HG03442 (cell line): ENCODE results near the gene SYPL1.

Experiments used
- ATAC-seq: cut with Tn5 transposase; IDR thresholded peaks from one replicate; pipeline ENCODE4 v1.9.1; 2021; ENCODE audit warnings: mild to moderate bottlenecking, moderate library complexity; ENCODE audit not compliant: unreplicated experiment

The SYPL1 gene

GRCh38 chr7:106068986-106069385 is 43.1 kb downstream of the SYPL1 start:
- ATAC-seq: no peak

GRCh38 chr7:106068538-106068961 is 43.6 kb downstream of the SYPL1 start:
- ATAC-seq: no peak

- ATAC-seq: no peak
Observed at GRCh38 chr7:106067678-106068077, 44.4 kb downstream of the SYPL1 start.

GRCh38 chr7:106065575-106066500 is 46.3 kb downstream of the SYPL1 start:
- no peak for ATAC-seq

GRCh38 chr7:106064771-106065574 is 47.1 kb downstream of the SYPL1 start:
- no peak for ATAC-seq

GRCh38 chr7:106064316-106064715 is 47.8 kb downstream of the SYPL1 start:
- ATAC-seq: no peak

- no peak for ATAC-seq
Observed at GRCh38 chr7:106063692-106064091, 48.4 kb downstream of the SYPL1 start.

- ATAC-seq: no peak
Observed at GRCh38 chr7:106063024-106063423, 49.1 kb downstream of the SYPL1 start.

GRCh38 chr7:106062521-106062931 is 49.6 kb downstream of the SYPL1 start:
- no peak for ATAC-seq

- ATAC-seq: no peak
Observed at GRCh38 chr7:106062006-106062405, 50.1 kb downstream of the SYPL1 start.

- ATAC-seq: peak; percentile 21
Observed at GRCh38 chr7:106061301-106061979, 50.7 kb downstream of the SYPL1 start.

- no peak for ATAC-seq
Observed at GRCh38 chr7:106060394-106060920, 51.7 kb downstream of the SYPL1 start.

GRCh38 chr7:106059556-106059955 is 52.6 kb downstream of the SYPL1 start:
- ATAC-seq: no peak

GRCh38 chr7:106058928-106059324 is 53.2 kb downstream of the SYPL1 start:
- ATAC-seq: no peak

- ATAC-seq: peak; percentile 59
Observed at GRCh38 chr7:106057962-106058927, 53.9 kb downstream of the SYPL1 start.

- ATAC-seq: no peak
Observed at GRCh38 chr7:106057204-106057961, 54.7 kb downstream of the SYPL1 start.

- ATAC-seq: peak; percentile 36
Observed at GRCh38 chr7:106056513-106057203, 55.5 kb downstream of the SYPL1 start.

GRCh38 chr7:106054971-106055532 is 57.1 kb downstream of the SYPL1 start:
- no peak for ATAC-seq
